ENCODE data around the gene ALDH5A1.
"Not testable (repeated sequence)": the region's sequence is repeated elsewhere in the genome, so short reads cannot be mapped to it uniquely, and the experiment has no call there.

The ALDH5A1 gene

GRCh38 chr6:24486065-24486464, 8.7 kb upstream of the ALDH5A1 start:
- DNase-seq (ENCODE audit: low spot score) = no peak

GRCh38 chr6:24489470-24489869, 5.3 kb upstream of the ALDH5A1 start, which contains the start of gene GPLD1:
GPLD1 (minus strand) TSS chr6:24489578; CDS start chr6:24489511, 67 bp downstream.
- DNase-seq (ENCODE audit: low spot score) = no peak

GRCh38 chr6:24489881-24490280, 4.9 kb upstream of the ALDH5A1 start:
- no peak for DNase-seq (ENCODE audit: low spot score)

GRCh38 chr6:24490948-24491347, 3.8 kb upstream of the ALDH5A1 start:
- no peak for DNase-seq (ENCODE audit: low spot score)

- no peak for DNase-seq (ENCODE audit: low spot score)
These were observed 2.3 kb upstream of the ALDH5A1 start for GRCh38 chr6:24492475-24492874.

GRCh38 chr6:24493945-24494820, 586 bp upstream of the ALDH5A1 start:
- no peak for DNase-seq (ENCODE audit: low spot score)

GRCh38 chr6:24497254-24497970, 2.6 kb downstream of the ALDH5A1 start:
- no peak for DNase-seq (ENCODE audit: low spot score)

GRCh38 chr6:24500683-24501082, 5.9 kb downstream of the ALDH5A1 start:
- DNase-seq (ENCODE audit: low spot score) = no peak

- DNase-seq (ENCODE audit: low spot score) = no peak
These were observed 6.6 kb downstream of the ALDH5A1 start for GRCh38 chr6:24501374-24501773.

- no peak for DNase-seq (ENCODE audit: low spot score)
These were observed 7.1 kb downstream of the ALDH5A1 start for GRCh38 chr6:24501914-24502313.

GRCh38 chr6:24504287-24504648, 9.5 kb downstream of the ALDH5A1 start:
- no peak for DNase-seq (ENCODE audit: low spot score)

GRCh38 chr6:24504649-24505586, 10.1 kb downstream of the ALDH5A1 start:
- no peak for DNase-seq (ENCODE audit: low spot score)

GRCh38 chr6:24506814-24507520, 12.2 kb downstream of the ALDH5A1 start:
- no peak for DNase-seq (ENCODE audit: low spot score)

GRCh38 chr6:24511976-24512375, 17.2 kb downstream of the ALDH5A1 start:
- DNase-seq (ENCODE audit: low spot score) = not testable (repeated sequence)

- DNase-seq (ENCODE audit: low spot score) = no peak
These were observed 18.8 kb downstream of the ALDH5A1 start for GRCh38 chr6:24513602-24514001.

- DNase-seq (ENCODE audit: low spot score) = no peak
These were observed 23.1 kb downstream of the ALDH5A1 start for GRCh38 chr6:24517659-24518543.

- DNase-seq (ENCODE audit: low spot score) = no peak
These were observed 26.3 kb downstream of the ALDH5A1 start for GRCh38 chr6:24520929-24521546.

GRCh38 chr6:24522228-24523176, 27.7 kb downstream of the ALDH5A1 start:
- no peak for DNase-seq (ENCODE audit: low spot score)

GRCh38 chr6:24524329-24524728, 29.6 kb downstream of the ALDH5A1 start:
- no peak for DNase-seq (ENCODE audit: low spot score)

All from putamen (tissue), 1 donor.